H9 (cell line): ENCODE data around the gene HSPB3. TPM values are rescaled to one million over a fixed set of nuclear protein-coding genes. Genes with fewer than 3 reads are reported as not detected.
"Not testable (repeated sequence)": the region's sequence is repeated elsewhere in the genome, so short reads cannot be mapped to it uniquely, and the experiment has no call there.

Experiments used
- DNase-seq: peaks from one replicate; pipeline ENCODE4 v3.0.0-alpha.2; 2017
- H2AFZ ChIP-seq: one replicate; pipeline ENCODE4 v1.6.1; 2013; ENCODE audit warnings: mild to moderate bottlenecking, low read length, control low read depth, moderate library complexity
- H2AK5ac ChIP-seq: 2 replicates; pipeline ENCODE4 v1.6.1; 2013; ENCODE audit warnings: low read length, control low read depth, mixed read lengths; ENCODE audit not compliant: insufficient read length
- H2BK120ac ChIP-seq: one replicate; pipeline ENCODE4 v1.6.1; 2013; ENCODE audit warnings: low read depth, mild to moderate bottlenecking, low read length, control low read depth, inconsistent platforms; ENCODE audit not compliant: poor library complexity, severe bottlenecking
- H2BK12ac ChIP-seq: 2 replicates; pipeline ENCODE4 v1.6.1; 2013; ENCODE audit warnings: low read length, control low read depth, mixed read lengths, low read depth; ENCODE audit not compliant: insufficient read length
- H2BK15ac ChIP-seq: 2 replicates; pipeline ENCODE4 v1.6.1; 2013; ENCODE audit warnings: low read depth, low read length, control low read depth
- H2BK20ac ChIP-seq: one replicate; pipeline ENCODE4 v1.6.1; 2013; ENCODE audit warnings: low read depth, mild to moderate bottlenecking, low read length, control low read depth, inconsistent platforms; ENCODE audit not compliant: poor library complexity, severe bottlenecking
- H2BK5ac ChIP-seq: 2 replicates; pipeline ENCODE4 v1.6.1; 2013; ENCODE audit warnings: low read length, control low read depth, mixed read lengths; ENCODE audit not compliant: insufficient read length
- H3K14ac ChIP-seq: 2 replicates; pipeline ENCODE4 v1.6.1; 2013; ENCODE audit warnings: low read length, control low read depth; ENCODE audit not compliant: insufficient read depth
- H3K18ac ChIP-seq: 2 replicates; pipeline ENCODE4 v1.6.1; 2013; ENCODE audit warnings: low read depth, mild to moderate bottlenecking, mixed read lengths, low read length, control low read depth; ENCODE audit not compliant: insufficient read length
- H3K23ac ChIP-seq: 2 replicates; pipeline ENCODE4 v1.6.1; 2013; ENCODE audit warnings: low read length, control low read depth, mixed read lengths, low read depth; ENCODE audit not compliant: insufficient read length
- H3K23me2 ChIP-seq: 2 replicates; pipeline ENCODE4 v1.6.1; 2013; ENCODE audit warnings: low read depth, mild to moderate bottlenecking, mixed read lengths, low read length, control low read depth; ENCODE audit not compliant: insufficient read length, poor library complexity, severe bottlenecking
- H3K27ac ChIP-seq: 2 replicates; pipeline ENCODE4 v1.5.1; 2013; ENCODE audit warnings: low read length, control low read depth, mixed read lengths, low read depth; ENCODE audit not compliant: insufficient read length
- H3K27me3 ChIP-seq: 2 replicates; pipeline ENCODE4 v1.6.1; 2013; ENCODE audit warnings: low read length, control low read depth, inconsistent platforms; ENCODE audit not compliant: insufficient read depth
- H3K4ac ChIP-seq: 2 replicates; pipeline ENCODE4 v1.6.1; 2013; ENCODE audit warnings: low read depth, mild to moderate bottlenecking, control low read depth, inconsistent platforms, low read length, moderate library complexity
- H3K4me1 ChIP-seq: 2 replicates; pipeline ENCODE4 v1.6.1; 2013; ENCODE audit warnings: low read length, control low read depth, inconsistent platforms; ENCODE audit not compliant: insufficient read depth
- H3K4me2 ChIP-seq: 2 replicates; pipeline ENCODE4 v1.6.1; 2013; ENCODE audit warnings: low read length, control low read depth, mixed read lengths; ENCODE audit not compliant: insufficient read length, insufficient read depth
- H3K56ac ChIP-seq: 2 replicates; pipeline ENCODE4 v1.6.1; 2013; ENCODE audit warnings: low read depth, mild to moderate bottlenecking, mixed read lengths, low read length, control low read depth; ENCODE audit not compliant: insufficient read length
- H3K79me1 ChIP-seq: 2 replicates; pipeline ENCODE4 v1.6.1; 2013; ENCODE audit warnings: low read depth, mild to moderate bottlenecking, moderate library complexity, low read length, control low read depth, inconsistent platforms; ENCODE audit not compliant: insufficient read depth, poor library complexity, severe bottlenecking
- H3K79me2 ChIP-seq: 2 replicates; pipeline ENCODE4 v1.6.1; 2013; ENCODE audit warnings: low read length, control low read depth, inconsistent platforms; ENCODE audit not compliant: insufficient read depth
- H3K9ac ChIP-seq: 2 replicates; pipeline ENCODE4 v1.6.1; 2013; ENCODE audit warnings: low read length, control low read depth, mixed read lengths; ENCODE audit not compliant: insufficient read length; ENCODE audit errors: extremely low read depth
- H3K9me3 ChIP-seq: one replicate; pipeline ENCODE4 v1.6.1; 2013; ENCODE audit warnings: low read depth, low read length, inconsistent platforms; ENCODE audit not compliant: control insufficient read depth
- H3T11ph ChIP-seq: one replicate; pipeline ENCODE4 v1.6.1; 2013; ENCODE audit warnings: mild to moderate bottlenecking, low read length, control low read depth, inconsistent platforms
- H4K20me1 ChIP-seq: one replicate; pipeline ENCODE4 v1.6.1; 2013; ENCODE audit not compliant: control insufficient read depth, insufficient read length, insufficient read depth
- H4K5ac ChIP-seq: 2 replicates; pipeline ENCODE4 v1.6.1; 2013; ENCODE audit warnings: low read depth, mild to moderate bottlenecking, mixed read lengths, low read length, control low read depth; ENCODE audit not compliant: insufficient read length
- H4K8ac ChIP-seq: replicated peaks from 2 replicates; pipeline ENCODE4 v1.6.1; 2013; ENCODE audit warnings: low read length, control low read depth, mixed read lengths, low read depth; ENCODE audit not compliant: insufficient read length
- H4K91ac ChIP-seq: 2 replicates; pipeline ENCODE4 v1.6.1; 2013; ENCODE audit warnings: low read depth, mild to moderate bottlenecking, moderate library complexity, mixed read lengths, low read length, control low read depth; ENCODE audit not compliant: insufficient read length
- H3K27ac Mint-ChIP-seq, 3 experiments: 2 replicates in 2 of 3; 3 replicates in 1 of 3; pipeline ENCODE4 v1.8.0; 2020 to 2021; ENCODE audit warnings: mixed read lengths in 3 of 3, mild to moderate bottlenecking in 1 of 3, moderate library complexity in 1 of 3
- H3K27me3 Mint-ChIP-seq: 2 replicates; pipeline ENCODE4 v1.8.0; 2021; ENCODE audit warnings: low read depth, mild to moderate bottlenecking, moderate library complexity, mixed read lengths
- H3K36me3 Mint-ChIP-seq, 3 experiments: 2 replicates in 2 of 3; 3 replicates in 1 of 3; pipeline ENCODE4 v1.8.0; 2020 to 2021; ENCODE audit warnings: low read depth in 3 of 3, mixed read lengths in 3 of 3; ENCODE audit not compliant: insufficient read depth in 1 of 3
- H3K4me1 Mint-ChIP-seq, 2 experiments: 2 replicates each; pipeline ENCODE4 v1.8.0; 2020; ENCODE audit warnings: mixed read lengths in 2 of 2
- H3K4me3 Mint-ChIP-seq, 2 experiments: 2 replicates in 1 of 2; 3 replicates in 1 of 2; pipeline ENCODE4 v1.8.0; 2020 to 2021; ENCODE audit warnings: mild to moderate bottlenecking in 2 of 2, mixed read lengths in 2 of 2, moderate library complexity in 1 of 2
- H3K9me3 Mint-ChIP-seq, 2 experiments: 2 replicates in 1 of 2; 3 replicates in 1 of 2; pipeline ENCODE4 v1.8.0; 2020; ENCODE audit warnings: mild to moderate bottlenecking in 2 of 2, mixed read lengths in 2 of 2, moderate library complexity in 1 of 2
- WGBS: extraction: QIAGEN DNeasy Blood & Tissue Kit; methylation state at CpG from one replicate; pipeline ENCODE4 v1.1.7; 2013; ENCODE audit warnings: missing lambda C conversion rate, low lambda C conversion rate, mixed read lengths; ENCODE audit not compliant: insufficient read length; ENCODE audit errors: extremely low coverage; 5-methylcytosine and 5-hydroxymethylcytosine counted together
- total RNA-seq: library from RNA; stranded (reverse); gene quantifications from 2 replicates; pipeline ENCODE4 v1.2.1, GENCODE V29; 2021
- TF ChIP-seq, protein P1 (sequence below): fragments of 200-600 bp; sonication (generic); conservative IDR thresholded peaks from 3 replicates; pipeline ENCODE4 v1.8.0; 2021; ENCODE audit warnings: antibody characterized with exemption, mild to moderate bottlenecking

The HSPB3 gene
- total RNA-seq, 1 experiment from 2014 or later: not detected

DNA sequence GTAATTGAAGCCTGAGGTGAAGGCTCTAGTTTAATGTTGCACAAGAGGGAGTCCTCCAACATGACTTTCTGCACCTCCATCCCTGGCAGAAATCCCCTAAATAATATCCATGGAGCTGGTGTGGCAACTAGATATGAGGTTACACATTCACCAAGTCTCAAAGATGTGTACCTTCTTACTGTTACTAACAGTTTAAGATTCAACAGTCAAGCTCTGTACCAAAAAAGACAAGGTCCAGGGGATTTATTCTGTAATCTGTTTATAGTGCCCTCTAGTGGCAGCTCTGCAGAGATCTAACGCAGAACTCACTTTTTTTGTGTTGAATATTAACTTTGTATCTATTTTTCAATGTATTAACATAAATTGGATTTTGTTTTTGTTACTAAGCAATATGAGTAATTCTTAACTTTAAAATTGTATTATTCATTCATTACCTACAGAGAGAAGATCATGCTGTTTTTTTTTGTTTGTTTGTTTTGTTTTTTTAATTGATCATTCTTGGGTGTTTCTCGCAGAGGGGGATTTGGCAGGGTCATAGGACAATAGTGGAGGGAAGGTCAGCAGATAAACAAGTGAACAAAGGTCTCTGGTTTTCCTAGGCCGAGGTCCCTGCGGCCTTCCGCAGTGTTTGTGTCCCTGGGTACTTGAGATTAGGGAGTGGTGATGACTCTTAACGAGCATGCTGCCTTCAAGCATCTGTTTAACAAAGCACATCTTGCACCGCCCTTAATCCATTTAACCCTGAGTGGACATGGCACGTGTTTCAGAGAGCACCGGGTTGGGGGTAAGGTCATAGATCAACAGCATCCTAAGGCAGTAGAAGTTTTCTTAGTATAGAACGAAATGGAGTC lies 35.7 kb upstream of the HSPB3 start:
- not testable (repeated sequence) for H3K4me1 Mint-ChIP-seq, H3K27ac ChIP-seq, H4K91ac ChIP-seq, H3K79me2 ChIP-seq, H3K4me1 ChIP-seq, H3K27me3 ChIP-seq, H3K4me3 Mint-ChIP-seq, H4K5ac ChIP-seq, DNase-seq, H4K8ac ChIP-seq, H3K56ac ChIP-seq, H3K4ac ChIP-seq, H3K4me2 ChIP-seq, H3K23ac ChIP-seq, H3K9me3 Mint-ChIP-seq, H4K20me1 ChIP-seq, H3K27ac Mint-ChIP-seq, H3K14ac ChIP-seq, H3K9me3 ChIP-seq, H2BK20ac ChIP-seq, H2BK120ac ChIP-seq, H3K23me2 ChIP-seq, H2BK12ac ChIP-seq, H3T11ph ChIP-seq, H2BK15ac ChIP-seq, H2BK5ac ChIP-seq, H3K9ac ChIP-seq, H2AK5ac ChIP-seq, H3K36me3 Mint-ChIP-seq, H3K27me3 Mint-ChIP-seq, H3K79me1 ChIP-seq, H2AFZ ChIP-seq, H3K18ac ChIP-seq
- no CpG with 5 or more reads among the region's 10 CpGs for WGBS
- TF ChIP-seq, protein P1, sequence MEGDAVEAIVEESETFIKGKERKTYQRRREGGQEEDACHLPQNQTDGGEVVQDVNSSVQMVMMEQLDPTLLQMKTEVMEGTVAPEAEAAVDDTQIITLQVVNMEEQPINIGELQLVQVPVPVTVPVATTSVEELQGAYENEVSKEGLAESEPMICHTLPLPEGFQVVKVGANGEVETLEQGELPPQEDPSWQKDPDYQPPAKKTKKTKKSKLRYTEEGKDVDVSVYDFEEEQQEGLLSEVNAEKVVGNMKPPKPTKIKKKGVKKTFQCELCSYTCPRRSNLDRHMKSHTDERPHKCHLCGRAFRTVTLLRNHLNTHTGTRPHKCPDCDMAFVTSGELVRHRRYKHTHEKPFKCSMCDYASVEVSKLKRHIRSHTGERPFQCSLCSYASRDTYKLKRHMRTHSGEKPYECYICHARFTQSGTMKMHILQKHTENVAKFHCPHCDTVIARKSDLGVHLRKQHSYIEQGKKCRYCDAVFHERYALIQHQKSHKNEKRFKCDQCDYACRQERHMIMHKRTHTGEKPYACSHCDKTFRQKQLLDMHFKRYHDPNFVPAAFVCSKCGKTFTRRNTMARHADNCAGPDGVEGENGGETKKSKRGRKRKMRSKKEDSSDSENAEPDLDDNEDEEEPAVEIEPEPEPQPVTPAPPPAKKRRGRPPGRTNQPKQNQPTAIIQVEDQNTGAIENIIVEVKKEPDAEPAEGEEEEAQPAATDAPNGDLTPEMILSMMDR: peak; percentile 92; the same call in 2 of the 3 replicates

DNA sequence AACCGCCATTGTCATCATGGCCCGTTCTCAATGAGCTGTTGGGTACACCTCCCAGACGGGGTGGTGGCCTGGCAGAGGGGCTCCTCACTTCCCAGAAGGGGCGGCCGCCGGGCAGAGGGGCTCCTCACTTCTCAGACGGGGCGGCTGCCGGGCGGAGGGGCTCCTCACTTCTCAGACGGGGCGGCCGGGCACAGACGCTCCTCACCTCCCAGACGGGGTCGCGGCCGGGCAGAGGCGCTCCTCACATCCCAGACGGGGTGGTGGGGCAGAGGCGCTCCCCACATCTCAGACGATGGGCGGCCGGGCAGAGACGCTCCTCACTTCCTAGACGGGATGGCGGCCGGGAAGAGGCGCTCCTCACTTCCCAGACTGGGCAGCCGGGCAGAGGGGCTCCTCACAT lies 35.0 kb upstream of the HSPB3 start:
- not testable (repeated sequence) for H2BK15ac ChIP-seq, H4K91ac ChIP-seq, H2AK5ac ChIP-seq, H3K27ac ChIP-seq, H3K23me2 ChIP-seq, DNase-seq, H3T11ph ChIP-seq, H3K4ac ChIP-seq, H4K8ac ChIP-seq, H4K20me1 ChIP-seq, H3K36me3 Mint-ChIP-seq, H3K9ac ChIP-seq, H3K79me2 ChIP-seq, H3K79me1 ChIP-seq, H3K14ac ChIP-seq, H2BK12ac ChIP-seq, H3K9me3 ChIP-seq, H4K5ac ChIP-seq, H2BK120ac ChIP-seq, H3K4me3 Mint-ChIP-seq, H3K4me1 ChIP-seq, H3K27me3 ChIP-seq, H3K9me3 Mint-ChIP-seq, H3K27ac Mint-ChIP-seq, H3K4me1 Mint-ChIP-seq, H3K56ac ChIP-seq, H2BK20ac ChIP-seq, H2BK5ac ChIP-seq, H3K23ac ChIP-seq, H3K18ac ChIP-seq, H2AFZ ChIP-seq, H3K27me3 Mint-ChIP-seq, H3K4me2 ChIP-seq
- WGBS: no CpG with 5 or more reads among the region's 30 CpGs
